ENCODE data around the gene DNAI4.
"Not testable (repeated sequence)": the region's sequence is repeated elsewhere in the genome, so short reads cannot be mapped to it uniquely, and the experiment has no call there.

The DNAI4 gene, protein sequence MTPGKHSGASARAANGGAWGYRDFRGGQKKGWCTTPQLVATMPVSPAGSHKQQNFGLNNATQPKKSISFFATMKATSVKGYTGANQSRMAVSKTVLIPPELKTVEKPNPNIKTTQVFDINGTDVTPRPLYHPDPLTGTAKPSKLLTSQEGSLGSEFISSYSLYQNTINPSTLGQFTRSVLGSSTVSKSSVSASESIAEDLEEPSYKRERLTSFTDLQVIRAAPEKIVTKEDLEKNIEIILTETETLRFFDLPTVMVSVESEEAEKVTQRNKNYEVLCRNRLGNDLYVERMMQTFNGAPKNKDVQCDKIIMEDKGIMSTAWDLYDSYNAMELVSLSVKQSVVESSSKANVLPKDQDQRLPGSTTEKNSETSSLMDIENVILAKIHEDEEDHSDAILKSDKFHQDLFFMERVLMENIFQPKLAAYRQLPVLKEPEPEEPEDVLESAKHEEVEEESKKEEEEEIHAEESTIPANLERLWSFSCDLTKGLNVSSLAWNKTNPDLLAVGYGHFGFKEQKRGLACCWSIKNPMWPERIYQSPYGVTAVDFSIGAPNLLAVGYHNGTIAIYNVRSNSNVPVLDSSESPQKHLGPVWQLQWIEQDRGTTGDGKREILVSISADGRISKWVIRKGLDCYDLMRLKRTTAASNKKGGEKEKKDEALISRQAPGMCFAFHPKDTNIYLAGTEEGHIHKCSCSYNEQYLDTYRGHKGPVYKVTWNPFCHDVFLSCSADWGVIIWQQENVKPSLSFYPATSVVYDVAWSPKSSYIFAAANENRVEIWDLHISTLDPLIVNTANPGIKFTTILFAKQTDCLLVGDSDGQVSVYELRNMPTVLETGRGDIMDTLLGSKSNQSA

DNA sequence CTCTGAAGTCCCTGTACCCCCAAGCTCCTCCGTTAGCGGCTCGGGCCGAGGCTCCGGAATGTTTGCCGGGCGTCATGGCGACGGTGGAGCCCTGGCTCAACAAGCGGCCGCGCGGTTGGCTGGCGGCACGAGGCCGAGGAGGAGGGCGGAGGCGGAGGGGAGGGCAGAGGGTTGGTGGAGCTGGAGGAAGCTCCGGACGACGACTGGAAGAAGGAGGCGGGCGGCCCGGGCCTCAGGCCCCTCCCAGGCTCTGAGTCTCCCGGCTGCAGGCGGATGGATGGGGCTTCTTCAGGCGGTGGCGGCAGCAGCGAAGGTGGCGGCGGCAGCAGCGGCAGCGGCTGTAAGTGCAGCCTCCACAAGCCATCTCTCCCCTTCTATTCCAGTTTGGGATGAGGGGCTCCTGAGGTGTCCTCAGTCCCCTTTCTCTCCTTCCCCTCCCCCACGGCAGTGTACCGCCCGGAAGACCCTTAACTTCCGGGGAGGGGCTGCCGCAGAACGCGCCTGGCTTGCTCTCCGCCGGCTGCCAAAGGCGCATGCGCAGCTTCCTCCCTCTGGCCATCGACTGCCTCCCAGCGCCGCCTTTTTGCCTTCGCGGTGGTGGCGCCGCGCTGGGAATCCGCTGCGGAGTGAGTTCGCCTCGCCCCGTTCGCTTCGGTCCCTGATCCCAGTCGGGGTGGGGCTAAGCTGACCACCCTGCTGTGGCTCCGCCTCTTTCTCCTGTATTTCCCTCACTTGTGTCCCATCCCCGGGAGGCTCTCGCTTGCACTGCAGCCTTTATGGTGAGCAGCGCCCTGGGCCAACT is at the start of gene DNAI4, which contains the start of gene MIER1:
Gene DNAI4 (minus strand): TSS at position 101 of the 802 bp plus-strand sequence. CDS start 25 bp downstream, at position 76.
Gene MIER1 (plus strand): TSS at position 235 of the 802 bp plus-strand sequence. CDS start 39 bp downstream, at position 274.
- peak; percentile 97 for DNase-seq

DNA sequence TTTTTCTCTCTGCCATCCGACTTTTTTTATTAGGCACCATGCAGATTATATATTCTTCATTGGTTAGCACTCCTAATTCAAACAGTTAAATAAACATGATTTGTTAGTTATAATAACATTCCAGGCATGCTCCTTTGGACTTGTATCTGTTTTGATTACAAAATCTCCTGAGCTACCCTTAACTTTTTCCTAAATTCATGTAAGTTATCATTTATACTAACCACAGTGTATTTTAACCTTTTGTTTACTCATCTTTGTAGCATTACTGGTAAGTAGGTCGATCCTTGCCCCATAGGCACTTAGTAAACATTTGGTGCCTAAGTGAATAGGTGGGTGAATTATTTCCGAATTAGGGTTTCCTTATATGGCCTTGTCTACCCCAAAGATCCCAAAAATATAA is 43.9 kb upstream of the DNAI4 start:
- DNase-seq: no peak

DNA sequence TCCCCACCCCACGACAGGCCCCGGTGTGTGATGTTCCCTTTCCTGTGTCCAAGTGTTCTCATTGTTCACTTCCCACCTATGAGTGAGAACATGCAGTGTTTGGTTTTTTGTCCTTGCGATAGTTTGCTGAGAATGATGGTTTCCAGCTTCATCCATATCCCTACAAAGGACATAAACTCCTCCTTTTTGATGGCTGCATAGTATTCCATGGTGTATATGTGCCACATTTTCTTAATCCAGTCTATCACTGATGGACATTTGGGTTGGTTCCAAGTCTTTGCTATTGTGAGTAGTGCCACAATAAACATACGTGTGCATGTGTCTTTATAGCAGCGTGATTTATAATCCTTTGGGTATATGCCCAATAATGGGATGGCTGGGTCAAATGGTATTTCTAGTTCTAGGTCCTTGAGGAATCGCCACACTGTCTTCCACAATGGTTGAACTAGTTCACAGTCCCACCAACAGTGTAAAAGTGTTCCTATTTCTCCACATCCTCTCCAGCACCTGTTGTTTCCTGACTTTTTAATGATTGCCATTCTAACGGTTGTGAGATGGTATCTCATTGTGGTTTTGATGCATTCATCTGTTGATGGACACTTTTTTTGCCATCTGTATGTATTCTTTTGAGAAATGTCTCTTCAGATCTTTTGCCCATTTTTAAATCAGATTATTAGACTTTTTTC is 41.7 kb upstream of the DNAI4 start:
- not testable (repeated sequence) for DNase-seq

DNA sequence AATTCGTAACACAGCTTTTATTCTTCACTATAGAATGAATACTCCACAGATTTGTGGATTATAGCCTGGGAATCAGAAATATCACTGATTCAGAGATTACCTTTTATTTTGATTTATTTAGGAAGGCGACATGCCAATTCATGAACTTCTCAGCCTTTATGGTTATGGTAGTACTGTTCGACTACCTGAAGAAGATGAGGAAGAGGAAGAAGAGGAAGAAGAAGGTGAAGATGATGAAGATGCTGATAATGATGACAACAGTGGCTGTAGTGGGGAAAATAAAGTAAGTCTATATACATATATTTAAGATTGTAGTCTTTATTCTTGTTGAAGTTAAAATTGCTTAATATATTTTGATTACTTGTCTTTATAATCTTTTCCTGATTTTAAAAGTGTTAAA is 33.3 kb upstream of the DNAI4 start:
- DNase-seq: no peak

DNA sequence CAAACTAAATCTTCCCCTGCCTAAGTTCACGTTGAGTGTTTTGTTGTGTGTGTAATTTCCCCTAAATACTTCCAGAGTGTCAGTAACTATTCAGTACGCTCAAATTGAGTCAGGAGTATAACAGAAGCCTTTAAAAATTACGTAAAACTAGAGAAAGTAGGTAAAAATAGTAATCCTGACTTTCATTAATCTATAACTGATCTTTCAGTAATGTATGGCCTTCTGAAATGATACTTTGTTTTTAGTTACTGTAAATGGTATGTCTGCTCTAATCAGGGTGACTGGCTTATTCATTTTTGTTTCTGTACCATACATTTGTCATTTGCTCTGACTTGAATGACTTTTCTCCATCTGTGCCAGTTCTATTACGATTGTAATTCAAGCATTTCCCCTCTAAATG is 29.6 kb upstream of the DNAI4 start:
- DNase-seq: no peak

DNA sequence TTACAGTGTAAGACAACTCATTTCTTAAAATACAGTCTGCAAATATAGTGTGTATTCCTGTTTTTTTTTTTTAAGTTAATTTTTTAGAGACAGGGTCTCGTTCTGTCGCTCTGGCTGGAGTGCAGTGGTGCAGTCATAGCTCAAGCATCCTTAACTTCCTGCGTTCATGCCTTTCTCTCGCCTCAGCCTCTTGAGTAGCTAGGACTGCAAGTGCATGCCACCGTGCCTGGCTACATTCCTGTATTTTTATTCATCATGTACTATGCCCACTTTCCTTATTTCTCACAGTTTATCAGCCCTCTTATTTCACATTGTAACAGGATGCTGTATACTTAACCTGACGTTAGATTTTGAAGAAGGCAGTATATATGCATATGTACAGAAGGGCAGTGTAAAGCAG is 26.9 kb upstream of the DNAI4 start:
- DNase-seq: no peak

DNA sequence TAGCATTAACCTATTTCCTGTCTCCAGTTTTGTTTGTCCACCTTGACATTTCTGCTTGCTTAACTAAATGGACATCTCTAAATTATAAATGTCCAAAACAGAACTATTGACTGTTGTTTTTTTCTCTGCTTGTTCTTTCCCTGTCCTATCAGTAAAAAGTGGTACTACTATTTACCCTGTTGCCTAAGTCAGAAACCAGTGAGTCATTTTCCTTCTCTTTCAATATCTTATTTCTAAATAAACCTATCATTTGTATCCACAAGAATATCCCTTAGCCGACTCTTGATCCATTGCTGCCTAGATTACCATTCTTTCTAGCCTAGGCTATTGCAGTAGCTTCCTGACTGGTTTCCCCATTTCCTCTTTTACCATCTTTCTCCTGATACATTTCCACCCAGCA is 22.6 kb upstream of the DNAI4 start:
- DNase-seq: no peak

DNA sequence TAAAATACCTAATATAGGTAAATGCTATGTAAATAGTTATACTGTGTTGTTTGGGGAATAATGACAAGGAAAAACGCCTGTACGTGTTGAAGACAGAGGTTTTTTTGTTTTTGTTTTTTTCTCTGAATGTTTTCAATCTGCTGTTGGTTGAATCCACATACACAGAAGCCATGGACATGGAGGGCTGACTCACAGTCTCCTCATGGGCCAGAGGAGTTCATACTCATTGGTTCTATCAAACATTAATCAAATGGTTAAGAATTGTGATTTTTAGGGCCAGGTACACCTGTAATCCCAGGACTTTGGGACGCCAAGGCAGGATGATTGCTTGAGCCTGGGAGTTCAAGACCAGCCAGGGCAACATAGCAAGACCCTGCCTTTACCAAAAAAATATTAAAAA is 20.7 kb upstream of the DNAI4 start:
- no peak for DNase-seq

DNA sequence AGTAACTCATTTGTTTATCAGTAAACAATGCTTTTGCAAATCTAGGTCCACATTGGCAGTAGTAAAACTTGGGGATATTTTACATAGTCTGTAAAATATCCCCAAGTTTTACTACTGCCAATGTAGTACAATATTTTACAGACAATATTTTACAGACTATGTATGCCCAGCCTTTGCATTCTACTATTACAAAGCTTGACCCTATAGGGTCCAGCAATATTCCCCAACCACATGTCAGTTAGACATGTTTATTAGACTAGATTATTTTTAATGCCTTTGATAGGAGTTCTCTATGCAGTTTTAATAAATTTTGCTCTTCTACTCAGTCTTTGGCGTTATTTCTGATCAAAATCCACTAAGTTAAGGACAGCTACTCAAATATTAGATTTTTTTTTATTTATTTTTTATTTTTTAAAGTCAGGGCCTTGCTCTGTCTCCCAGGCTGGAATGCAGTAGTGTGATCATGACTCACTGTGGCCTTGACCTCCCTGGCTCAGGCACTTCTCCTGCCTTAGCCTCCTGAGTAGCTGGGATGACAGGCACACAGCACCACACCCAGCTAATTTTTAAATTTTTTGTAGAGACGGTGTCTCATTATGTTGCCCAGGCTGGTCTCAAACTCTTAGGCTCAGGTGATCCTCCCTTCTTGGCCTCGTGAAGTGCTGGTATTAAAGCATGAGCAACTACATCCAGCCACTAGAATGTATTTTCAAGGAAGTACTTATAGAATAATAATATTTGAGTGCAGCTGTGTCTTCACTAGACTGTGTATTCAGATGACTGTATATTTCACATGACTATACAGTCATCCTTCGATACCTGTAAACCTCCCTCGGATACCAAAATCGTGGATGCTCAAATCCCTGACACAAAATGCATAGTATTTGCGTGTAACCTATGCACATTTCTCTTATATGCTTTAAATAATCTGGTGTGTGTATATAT is 19.9 kb upstream of the DNAI4 start:
- DNase-seq: no peak

DNA sequence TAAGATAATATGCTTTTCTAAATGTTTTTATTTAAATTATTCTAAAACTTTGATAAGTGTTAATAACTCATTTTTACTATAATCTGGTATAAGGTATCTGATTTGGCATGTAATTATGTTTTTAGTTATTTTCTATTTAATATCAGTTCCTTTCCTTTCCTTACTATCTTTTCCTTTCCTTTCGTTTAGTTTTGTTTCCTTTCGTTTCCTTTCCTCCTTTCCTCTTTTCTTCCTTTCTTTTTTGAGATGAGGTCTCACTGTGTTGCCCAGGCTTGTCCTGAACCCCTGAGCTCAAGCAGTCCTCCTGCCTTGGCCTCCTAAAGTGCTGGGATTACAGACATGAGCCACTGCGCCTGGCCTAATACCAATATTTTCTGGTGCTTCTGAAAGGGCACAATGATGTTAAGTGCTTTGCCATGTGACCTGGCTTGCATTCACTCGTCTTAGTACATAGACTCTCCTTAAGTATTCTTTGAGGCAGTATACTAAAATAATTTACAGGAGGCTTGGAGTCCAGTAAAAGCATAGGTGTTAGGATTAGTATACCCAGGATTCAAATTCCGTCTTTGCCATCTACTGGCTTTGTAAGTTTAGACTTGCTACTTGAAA is 18.8 kb upstream of the DNAI4 start:
- DNase-seq: no peak

DNA sequence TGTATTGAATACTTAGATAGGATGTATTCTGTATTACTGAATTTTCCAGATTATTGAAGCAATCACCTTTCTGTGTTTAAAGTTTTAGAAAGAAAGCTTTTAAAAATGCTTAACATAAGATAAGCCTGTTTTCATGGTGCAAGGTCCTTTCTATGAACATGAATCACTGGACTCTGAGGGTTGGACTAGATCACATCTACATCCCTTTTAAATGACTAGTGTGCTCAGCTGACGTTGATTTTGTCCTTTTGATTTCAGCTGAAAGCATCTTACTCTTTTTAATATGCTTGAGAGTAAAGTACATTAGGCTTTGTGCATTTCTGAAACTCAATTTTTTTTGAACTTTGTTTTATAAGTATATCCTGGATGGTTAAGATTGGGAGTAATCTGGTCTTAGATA is 16.3 kb upstream of the DNAI4 start:
- DNase-seq: no peak

DNA sequence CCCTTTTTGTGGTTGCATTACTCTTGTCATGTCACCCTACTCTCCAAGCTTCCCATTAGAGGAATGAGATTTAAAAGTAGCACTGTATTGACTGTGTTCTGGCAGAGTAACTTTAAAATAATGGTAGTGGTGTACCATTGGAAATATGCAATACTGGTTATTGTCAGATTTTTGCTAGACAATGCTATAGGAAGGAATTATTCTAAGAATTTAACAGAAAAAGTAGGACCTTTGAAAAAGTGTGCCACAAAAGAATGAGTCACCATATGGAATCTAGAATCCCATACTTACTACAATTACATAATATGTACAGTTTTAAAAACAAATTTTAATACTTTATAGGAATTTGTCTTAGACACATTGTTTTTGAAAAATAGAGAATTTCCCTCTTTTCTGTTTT is 14.0 kb upstream of the DNAI4 start:
- DNase-seq: no peak

DNA sequence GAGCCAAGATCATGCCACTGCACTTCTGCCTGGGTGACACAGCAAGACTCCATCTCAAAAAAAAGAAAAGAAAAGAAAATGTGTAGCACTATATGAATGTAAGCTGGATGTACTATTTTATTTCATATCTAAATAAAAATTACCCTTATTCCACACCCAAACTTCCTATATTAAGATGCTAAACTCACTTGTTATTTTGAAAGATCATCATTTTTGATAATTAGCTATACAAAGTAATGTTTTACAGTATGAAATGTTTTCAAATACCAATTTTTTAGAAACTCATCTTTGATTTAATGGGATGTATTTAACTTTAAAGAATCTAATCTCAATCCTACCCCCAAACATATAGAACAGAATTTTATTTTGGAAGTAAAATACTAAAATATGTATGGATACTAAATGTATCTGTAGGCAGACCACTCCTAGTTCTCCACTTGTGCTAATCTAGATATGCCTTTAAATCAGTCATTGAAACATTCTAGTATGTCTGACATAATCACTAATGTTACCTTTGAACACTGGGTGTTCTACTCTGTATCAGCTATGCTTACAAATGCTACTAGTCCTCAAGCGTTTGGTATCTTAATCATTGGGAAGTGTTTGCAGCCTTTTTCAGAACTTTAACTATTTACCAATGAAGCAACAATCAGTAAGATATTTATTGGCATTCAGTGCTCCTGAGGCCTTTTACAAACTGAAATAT is 13.0 kb upstream of the DNAI4 start:
- DNase-seq: no peak

DNA sequence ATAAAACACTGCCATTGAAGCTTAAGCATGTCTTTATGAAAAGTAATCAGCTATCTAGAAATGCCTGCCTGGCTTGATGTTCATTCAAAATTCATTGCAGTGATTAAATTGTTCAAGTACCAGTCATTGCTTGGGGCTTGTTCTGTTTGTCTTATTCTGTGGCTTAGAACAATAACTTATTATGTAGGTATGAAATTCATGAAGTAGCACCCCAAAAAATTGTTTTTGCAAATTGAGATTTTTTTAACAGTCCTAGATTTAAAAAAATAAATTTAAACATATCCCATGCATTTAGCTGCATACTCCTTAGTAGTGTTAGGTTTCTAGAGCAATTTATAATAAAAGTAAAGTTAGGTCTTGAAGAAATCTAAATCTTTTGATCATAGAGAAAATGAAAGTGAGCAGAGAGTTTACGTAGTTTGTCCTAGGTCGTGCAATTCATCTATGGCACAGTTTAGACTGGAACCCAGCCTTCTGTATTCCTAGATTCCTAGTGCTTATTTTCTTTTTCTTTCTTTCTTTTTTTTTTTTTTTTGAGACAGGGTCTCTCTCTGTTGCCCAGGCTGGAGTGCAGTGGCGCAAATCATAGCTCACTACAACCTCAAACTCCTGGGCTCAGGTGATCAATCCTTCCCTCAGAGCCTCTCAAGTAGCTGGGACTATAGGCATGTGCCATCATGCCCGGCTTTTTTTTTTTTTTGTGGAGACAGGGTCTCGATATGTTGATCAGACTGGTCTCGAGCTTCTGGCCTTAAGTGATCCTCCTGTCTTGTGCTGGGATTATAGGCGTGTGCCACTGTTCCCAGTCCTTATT is 9.4 kb upstream of the DNAI4 start:
- no peak for DNase-seq

DNA sequence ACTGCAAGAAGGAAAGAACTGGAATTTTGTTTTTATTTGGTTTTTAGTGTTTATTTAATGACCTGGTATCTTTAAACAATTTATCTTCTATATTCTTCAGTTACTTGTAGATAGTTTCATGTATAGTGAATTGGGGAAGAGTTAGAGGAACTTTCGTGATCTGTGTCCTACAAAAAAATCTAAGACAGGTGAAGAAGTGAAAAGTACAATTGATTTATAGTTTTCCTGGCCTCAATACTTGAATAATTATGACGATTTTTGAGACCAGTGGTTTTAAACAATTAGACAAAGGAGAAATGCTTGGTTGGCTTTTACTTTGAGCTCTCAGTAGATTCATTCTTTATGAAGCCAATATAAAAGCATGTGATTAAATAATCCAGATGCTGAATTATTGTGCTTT is 7.6 kb upstream of the DNAI4 start:
- DNase-seq: no peak

DNA sequence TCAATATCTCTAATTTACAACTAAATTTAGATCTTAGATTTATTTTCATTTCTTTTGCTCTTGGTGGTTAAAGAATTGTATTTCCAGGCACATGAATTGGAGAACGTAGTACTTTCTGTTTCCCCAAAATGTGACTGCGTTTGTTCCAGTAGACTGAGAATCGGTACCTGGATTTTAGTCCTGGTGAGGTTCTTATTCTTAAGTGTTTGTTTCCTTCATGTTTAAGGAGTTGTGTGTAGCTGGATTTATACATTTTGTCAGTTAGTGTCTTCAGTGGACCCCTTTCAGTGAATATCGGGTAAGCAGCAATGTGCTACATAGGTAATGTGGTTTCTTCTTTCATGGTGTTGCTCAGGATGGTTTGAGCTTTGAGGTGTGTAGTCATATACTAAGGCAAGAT is 6.9 kb upstream of the DNAI4 start:
- DNase-seq: no peak

DNA sequence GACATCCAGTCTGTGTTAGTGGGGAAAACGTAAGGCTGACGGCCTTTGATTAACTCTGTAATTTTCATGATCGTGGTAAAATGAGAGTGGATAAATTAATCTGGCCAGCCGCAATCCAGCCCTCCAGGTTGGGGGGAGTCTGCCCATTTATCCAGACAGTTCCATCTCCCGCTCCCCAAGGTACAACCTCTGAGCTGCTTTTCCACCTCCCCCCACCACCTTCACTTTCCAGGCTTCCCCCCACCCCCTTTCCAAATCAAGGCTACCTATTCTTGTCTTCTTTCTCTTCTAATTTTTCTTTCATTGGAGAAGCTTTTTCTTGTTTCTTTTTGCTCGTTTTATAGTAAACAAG is 6.1 kb upstream of the DNAI4 start:
- DNase-seq: no peak

DNA sequence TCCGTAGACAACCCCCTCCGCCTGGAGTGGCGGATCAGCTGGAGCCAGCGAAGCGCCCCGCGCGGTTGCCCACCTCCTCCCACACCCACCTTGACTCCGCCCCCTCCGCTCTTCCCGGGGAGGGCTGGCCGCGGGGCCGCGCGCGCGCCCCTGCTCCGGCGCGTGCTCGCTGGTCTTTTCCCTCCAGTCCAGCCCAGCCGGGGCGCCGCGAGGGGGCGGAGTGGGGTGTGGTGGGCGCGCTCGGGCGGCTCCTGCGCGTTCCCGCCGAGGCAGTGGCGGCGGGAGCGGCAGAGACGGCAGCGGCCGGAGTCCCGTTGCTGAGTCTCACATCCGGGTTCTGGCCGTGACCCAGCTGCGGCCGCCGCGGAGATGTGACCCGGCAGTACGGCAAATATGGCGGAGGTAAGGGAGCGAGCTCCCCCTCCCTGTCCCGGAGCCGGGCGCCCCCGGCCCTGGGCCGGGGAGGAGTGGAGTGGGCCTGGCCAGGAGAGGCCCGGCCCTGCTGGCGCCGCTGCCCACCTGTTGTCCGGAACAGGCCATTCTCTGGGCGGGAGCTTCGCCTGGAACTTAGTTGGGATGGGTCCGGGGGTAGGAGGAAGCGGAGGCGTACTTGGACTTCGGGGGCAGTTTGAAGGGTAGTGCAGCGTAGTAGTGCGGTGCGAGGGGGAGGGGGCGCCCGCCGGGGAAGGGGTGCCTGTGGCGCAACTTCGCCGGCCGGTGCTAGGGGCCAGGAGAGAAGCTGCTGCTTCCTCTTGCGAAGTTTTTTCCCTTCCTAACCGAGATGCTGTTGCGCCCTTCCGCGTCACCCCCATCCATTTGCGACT is 5.6 kb upstream of the DNAI4 start:
- DNase-seq: peak; percentile 92

DNA sequence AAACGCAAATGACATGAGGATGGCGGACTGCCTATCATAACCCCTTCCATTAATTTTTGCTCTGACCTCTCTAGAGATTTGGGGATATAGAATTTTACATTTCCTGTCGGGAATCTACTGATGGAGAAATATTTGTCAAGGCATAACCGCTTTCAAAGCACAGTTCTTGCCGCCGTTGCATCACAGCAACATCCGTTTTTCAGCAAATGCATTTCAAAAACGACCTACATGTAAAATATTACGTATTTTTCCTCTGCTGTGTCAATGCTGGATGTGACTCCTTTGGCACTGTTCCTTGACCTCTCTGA is 5.0 kb upstream of the DNAI4 start:
- no peak for DNase-seq

Measured in activated CD4-positive, CD25-positive, alpha-beta regulatory T cell treated with anti-CD3 and anti-CD28 coated beads, Interleukin-2, amount 50 U/mL, for 72 hours (primary cell).